Epidermal melanocyte (primary cell): ENCODE data around the gene GATB.
"Not testable (repeated sequence)": the region's sequence is repeated elsewhere in the genome, so short reads cannot be mapped to it uniquely, and the experiment has no call there.

Source experiments
- DNase-seq: peaks from one replicate; pipeline ENCODE4 v3.0.0; 2011; ENCODE audit warnings: low spot score; ENCODE audit not compliant: insufficient read length

Gene GATB

DNA sequence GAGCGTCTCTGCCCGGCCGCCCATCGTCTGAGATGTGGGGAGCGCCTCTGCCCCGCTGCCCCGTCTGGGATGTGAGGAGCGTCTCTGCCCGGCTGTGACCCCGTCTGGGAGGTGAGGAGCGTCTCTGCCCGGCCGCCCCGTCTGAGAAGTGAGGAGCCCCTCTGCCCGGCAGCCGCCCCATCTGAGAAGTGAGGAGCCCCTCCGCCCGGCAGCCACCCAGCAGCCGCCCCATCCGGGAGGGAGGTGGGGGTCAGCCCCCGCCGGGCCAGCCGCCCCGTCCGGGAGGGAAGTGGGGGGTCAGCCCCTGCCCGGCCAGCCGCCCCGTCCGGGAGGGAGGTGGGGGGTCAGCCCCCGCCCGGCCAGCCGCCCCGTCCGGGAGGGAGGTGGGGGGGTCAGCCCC, 29.1 kb downstream of the GATB start:
- DNase-seq = not testable (repeated sequence)

DNA sequence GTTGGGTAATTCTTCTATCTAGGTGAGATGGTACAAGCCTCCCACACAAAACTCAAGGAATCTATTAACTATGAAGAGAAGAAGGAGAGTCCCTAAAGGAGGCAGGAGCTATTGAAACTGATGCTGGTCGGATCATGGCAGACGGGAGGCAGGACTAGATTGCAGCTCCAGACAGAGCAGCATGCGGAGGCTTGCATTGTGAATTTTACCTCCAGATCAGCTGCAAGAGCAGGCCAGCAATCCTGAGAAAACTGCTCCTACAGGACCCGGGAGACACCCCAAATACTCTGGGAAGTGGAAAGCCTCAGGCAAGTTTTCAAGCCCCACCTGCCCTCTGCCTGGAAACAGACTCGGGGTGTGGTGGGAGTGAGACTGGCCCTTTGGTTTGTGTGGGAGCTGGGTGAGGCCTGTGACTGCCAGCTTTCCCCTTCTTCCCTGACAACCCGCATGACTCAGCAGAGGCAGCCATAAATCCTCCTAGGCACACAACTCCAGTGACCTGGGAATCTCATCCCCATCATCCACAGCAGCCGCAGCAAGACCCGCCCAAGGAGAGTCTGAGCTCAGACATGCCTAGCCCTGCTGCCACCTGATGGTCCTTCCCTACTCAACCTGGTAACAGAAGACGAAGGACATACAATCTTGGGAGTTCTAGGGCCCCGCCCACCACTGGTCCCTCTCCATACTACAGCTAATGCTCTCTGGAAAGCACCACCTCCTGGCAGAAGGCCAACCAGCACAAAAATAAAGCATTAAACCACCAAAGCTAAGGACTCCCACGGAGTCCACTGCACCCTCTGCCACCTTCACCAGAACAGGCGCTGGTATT, 30.9 kb downstream of the GATB start:
- no peak for DNase-seq

DNA sequence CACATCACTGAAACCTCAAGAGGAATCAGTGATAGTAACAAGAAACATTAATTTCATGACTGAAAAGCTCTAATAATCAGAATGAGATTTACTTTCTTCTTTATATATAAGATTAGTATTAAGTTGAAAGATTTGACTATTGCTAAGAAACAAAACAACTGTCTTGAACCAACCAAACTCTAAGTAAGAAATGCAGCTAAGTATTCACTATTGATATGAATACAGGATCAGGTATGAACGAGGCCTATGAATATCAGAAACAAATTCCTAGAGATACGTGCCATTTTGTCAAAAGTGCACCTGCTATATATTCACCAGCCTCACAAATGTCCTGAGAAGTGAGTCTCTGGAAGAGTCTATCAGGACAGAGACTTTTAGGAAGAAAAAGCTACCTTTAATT, 32.1 kb downstream of the GATB start:
- DNase-seq = no peak

DNA sequence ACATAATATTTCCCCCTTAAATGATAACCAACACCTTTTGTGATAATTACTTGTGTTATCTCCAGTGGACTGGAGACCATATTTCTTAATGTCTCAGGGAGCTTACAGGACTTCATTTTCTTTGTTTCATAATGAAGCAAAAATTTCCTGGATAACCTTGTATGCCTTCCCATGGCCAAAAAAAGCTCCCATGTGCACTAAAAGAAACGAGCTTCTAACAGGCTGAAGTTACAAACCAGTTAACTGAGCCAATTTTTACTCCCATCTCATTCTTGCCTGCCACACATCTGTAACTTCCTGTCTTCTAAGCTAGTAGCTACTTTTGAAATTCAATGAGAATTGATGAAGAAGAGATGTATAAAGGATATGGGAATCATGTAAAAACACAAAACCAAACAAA, 32.8 kb downstream of the GATB start:
- no peak for DNase-seq

DNA sequence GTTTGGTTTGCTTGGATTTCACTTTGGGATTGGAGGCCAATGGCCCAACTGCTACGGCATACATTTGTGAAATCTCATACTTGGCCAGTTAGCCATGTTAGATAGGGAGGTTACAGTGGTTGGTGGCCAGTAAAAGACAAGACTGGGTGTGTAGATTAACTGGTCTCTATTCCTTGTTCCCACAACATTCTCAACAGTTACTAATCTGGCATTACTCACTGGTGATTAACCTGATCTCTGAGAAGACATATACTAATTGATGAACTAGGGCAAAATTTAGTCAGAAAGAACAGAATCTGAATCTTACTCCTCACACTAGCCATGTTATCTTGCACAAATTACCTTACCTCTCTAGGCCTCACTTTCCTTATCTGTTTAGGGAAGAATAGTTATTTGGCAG, 33.4 kb downstream of the GATB start:
- DNase-seq = no peak

DNA sequence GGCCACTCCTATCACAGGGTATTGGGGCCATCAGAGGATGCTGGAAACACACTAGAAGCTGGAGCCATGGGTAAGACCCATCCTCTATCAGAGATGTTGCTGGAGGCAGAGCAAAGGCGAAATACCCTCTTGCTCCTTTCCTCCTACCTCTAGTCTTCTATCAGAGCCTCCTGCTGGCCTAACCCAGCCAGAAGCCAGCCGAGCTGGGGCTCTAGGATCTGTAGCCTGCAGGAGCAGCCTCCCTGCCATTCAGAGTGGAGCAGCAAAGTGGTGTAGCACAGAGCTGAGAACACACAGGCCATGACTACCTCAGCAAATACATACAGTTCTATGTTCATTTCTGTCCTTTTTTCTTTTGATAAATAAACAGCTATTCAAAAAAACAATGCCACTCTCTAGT, 35.7 kb downstream of the GATB start:
- DNase-seq = no peak

DNA sequence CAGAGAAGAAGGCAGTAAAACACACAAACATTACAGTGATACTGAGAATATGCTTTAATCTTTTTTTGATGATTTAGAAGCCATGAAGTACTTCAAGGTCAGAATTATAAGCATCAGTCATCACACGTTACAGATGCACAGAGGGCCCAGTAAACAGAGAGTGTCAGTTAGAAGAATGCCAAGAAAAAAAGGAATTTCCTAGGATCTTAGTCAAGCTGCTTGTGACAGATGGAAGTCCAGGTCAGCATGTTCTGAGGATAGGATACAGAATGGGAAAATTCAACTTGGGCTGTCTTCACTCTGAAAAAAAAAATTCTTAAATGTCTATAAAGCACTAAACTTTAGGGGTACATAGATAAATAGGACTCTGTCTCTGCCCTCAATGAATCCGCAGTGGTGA, 38.9 kb downstream of the GATB start:
- DNase-seq = no peak

DNA sequence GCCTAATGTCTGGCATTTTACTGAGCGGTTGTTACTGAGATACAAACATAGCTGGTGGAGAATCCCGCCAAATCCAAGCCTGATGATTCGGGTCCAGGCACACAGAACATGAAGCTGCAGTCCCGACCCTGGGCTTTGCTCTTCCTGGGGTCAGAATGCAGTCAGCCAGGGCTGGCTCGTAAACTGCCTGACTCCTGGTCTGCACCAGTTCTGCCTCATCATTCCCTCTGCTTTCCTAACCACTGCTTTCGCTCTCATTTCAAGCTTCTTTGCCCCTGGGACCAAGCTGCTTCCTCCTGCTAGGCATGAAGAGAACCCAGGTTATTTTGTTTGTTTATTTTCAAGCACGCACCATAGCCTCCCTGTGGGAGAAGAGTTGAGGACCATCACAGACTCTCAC, 39.3 kb downstream of the GATB start:
- DNase-seq = no peak

DNA sequence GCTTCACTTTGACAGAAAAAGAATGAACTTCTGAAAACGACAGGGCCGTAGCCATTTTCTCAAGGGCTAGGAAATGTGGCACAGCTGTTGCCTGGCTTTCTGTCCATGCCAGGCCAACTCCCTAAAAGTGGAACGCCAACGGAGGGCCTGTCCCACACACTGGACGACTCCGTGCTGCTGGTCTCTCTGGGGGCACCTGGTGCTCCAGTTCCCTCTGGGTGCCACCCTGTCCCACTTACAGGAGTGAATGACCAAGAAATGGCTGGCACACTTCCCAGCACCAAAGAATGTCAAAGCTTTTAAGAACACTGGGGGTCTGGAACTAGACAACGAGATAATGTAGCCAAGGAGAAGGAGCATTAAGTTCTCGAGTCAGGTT, 40.9 kb downstream of the GATB start:
- DNase-seq = no peak

DNA sequence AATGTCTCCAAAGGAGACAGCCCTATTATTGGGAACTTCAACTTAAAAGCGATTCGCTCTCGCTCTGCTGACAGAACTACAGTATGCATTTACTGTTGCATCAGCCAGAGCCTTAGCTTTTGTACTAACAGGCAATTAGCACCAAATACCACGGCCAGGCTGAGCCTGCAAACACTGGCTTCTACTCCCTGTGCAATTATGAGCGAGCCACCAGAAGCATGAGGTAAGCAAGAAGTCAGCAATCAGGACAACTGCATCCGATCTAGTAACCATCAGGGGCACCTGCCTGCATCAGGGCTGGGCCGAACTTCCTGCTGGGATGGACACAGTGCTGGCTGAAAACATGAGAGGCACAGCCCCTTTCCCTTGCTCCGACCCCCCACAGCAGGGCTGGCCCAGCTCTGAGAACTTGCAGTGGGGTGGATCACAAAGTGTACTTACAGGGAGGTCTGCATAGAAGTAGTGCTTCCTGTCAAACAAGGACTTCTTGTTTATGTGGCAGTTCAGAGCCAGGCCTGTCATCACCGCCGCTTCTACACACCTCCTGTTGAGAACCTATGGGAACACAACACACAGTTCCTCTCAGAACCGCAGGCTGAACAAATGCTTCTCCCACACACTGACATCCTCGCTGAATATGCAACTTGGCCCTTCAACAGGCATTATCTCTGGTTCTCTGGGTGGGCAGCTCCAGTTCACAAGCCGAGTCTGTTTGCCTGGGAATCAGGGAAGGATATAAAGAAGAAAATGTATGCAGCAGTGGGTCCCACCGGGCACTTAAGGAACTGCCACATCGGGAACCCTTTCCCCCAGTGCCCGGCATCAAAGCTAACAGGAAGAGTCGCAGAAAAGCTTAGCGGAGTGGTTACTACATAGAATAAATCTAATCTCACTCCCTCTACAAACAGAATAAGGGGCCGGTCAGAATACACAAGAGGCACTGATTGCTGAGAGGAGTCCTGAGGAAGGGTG, 41.5 kb downstream of the GATB start:
- no peak for DNase-seq

DNA sequence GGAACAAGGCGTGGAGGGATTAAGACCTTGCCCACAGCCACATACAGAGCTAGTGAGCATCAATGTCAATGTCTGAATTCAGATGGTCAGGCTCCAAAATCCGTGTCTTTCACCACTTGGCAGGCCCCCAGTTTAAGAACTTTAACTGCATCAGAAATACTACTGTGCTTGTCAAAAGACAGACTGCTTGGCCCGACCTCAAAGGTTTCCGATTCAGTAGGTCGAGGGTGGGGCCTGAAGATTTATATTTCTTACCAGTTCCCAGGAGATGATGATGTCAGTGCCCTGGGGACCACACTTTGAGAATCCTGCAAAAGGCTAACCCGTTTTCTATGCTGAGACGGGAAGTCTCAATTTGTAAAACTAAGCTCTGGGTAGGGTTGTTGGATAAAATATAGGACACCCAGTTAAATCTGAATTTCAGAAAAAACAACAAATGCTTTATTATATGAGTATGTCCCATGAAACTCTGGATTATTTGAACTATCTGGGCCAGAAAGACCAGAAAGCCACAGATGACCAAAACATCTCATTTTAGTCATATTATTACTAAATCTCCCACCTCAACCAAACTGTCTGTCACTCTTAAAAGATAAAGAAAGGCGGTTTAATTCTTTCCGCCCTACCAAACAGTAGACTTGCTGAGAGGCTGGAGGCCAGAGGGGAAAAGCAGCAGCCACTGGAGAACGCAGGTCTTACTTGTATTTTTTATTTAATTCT, 42.7 kb downstream of the GATB start:
- no peak for DNase-seq

DNA sequence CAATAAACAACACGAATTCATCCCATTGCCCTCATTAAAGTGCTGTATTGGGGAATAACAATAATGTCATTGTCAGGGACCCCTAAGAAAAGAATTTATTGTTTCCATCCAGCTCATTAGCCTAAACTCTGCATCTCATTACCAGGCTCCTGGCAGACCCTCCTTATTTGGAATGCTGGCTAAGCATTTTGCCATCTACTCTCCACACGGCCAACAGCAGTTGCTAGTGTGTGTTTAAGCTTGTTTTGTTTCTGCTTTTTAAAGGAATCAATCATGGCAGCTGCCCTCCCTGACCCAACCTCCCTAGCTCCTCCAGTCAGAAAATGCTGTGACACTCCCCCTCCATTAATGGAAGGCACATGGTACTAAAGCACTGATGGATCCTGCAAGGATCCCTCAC, 43.5 kb downstream of the GATB start:
- DNase-seq = no peak

DNA sequence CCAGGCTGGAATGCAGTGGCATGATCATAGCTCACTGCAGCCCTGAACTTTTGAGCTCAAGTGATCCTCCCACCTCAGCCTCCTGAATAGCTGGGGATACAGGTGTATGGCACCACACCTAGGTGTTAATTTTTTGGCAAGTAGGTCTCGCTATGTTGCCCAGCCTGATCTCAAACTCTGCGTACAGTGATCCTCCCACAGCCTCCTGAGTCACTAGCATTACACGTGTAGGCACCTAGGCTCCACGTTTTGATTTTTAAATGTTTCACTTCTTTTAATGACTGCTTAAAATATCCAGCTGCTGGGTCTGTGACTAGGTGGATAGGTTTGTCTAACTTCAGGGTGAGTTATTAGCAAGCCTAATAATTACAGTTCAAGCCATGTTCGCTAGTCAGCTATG, 44.5 kb downstream of the GATB start:
- no peak for DNase-seq

DNA sequence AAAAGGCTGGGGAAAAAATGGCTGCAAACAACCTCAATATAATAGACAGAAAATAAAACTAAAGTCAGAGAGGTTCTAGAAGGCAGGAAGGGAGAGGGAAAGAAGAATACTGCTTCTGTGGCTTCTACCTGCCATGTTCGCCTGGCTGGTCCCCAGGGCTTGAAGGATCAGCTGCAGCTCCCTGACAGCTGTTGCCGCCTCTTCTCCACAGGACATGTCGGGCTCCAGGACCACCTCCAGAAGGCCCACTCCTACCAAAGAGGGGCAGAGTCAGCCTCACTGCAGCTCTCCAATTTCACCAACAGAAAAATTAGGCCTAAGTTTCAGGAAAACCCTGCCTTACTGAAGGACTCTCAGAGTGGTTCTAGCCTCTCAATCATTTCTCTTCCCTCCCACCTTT, 44.9 kb downstream of the GATB start:
- DNase-seq = no peak

DNA sequence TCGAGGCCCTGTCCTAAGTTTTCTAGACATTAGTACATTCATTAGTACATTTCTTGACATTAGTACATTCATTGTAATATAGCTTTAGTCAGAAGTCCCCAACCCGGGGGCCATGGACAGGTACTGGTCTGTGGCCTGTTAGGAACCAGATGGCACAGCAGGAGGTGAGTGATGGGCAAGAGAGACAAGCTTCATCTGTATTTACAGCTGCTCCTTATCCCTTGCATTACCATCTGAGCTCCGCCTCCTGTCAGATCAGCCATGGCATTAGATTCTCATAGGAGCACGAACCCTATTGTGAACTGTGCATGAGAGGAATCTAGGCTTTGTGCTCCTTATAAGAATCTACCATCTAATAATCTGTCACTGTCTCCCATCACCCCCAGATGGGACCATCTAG, 48.0 kb downstream of the GATB start:
- DNase-seq = no peak

DNA sequence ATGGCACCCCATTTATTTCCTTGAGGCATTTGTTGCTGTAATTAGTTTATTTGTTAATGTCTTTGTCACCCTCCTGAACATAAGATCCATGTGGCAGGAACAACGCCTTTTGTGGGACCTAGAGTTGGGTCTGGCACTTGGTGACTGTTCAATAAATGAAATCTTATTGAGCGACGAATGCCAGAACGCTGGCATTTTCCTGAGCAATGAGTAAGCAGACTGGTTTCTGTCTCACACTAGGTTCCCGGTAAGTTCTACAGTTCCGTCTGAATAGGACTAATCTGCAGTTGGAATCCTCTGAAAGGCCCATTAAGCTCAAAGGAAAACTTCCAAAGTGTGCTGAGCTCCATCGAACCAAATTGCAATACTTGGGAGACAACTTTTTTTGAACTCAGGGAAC, 49.2 kb downstream of the GATB start:
- DNase-seq = no peak

DNA sequence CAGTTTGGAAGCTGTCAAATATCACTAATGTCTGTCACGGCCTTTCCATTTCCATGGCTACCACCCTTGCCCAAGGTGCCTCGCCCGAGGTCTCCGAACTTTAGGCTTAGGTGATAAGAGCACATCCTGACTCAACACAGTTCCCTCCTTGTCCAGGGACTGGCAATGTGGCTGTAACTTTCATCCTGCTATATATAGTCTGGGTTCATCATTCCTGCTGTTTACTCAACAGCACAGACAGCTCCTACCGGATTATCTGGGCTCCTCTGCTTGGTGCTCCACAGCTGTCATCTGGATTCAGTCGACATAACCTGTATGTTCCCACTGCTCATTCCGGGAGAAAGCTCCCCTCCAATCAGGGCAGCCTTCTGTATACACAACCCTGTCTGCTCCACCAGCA, 51.2 kb downstream of the GATB start:
- no peak for DNase-seq

DNA sequence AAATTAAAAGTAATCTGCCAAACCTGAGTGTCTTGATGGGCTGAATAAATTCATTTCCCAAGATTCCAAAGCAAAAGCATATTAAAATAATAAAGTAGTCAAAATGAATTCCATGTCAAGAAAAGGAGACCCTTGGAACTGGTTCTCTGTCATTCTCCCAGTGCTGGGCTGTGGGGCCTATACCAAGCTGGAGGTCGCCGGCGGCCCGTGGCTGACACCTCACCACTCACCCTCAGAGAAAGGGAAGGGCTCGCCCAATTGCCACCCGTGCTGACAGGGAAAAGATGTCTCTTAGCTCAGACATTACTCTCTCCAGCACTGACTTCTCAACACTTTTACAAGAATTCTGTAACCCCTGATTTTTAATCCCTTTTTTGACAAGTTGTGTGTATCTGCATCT, 51.7 kb downstream of the GATB start:
- no peak for DNase-seq

DNA sequence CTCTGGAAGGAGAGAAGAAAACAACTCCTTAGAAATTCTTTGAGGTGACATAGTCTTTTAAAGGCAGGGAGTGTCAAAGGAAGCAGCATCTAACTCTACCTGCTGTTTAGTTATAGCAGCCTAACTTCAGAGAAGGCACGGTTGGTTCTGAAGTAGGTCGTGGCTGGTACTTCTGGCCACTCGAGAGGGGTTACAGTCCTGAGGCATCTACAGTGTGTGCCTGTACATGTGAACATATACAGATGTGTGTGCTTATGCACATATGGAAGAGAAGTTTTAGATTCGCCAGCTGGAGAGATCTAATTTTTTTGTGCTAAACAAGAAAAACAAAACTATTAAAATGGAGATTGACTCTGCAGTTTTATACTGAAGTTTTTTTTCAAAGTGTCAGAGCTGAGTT, 52.7 kb downstream of the GATB start:
- no peak for DNase-seq

DNA sequence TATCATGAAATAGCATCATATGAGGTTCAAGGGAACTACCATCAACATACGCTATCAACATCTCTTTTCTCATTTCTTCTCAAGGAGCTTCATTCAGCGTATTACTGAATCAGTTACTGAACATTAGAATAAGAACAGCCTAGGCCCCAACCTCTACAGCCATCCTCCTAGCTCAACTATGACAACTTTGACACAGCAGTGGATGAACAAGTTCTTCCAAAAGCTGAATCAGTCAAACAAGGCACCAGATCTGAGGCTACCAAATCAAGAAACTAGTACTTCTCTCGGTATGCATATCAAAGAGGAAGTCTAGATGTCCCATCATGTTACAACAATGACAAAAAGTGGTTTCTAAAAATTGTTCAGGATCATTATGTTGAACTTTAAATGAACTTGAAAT, 57.4 kb downstream of the GATB start:
- DNase-seq = no peak

DNA sequence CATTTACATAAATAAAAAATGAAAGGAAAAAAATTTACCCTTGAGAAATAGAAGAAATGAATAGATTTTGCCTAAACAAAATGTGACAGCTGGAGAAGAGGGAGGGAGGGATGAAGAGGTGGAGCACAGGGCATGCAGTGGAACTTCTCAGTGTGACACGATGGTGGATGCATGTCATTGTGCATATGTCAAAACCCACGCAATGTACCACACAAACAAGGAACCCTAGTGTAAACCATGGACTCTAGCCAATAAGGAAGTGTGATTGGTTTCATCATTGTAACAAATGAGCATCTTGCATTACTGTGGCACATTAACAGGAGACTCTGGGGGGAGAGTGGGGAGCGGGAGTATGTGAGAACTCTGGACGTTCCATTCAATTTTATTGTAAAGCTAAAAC, 58.6 kb downstream of the GATB start:
- no peak for DNase-seq
